Endodermal cell (in vitro differentiated cells): ENCODE results near the gene TNP2. TPM values are rescaled to one million over a fixed set of nuclear protein-coding genes. Genes with fewer than 3 reads are reported as not detected.
"Not testable (repeated sequence)": the region's sequence is repeated elsewhere in the genome, so short reads cannot be mapped to it uniquely, and the experiment has no call there.

Experiments used
- DNase-seq: peaks from one replicate; pipeline ENCODE4 v3.0.0-alpha.2; 2017
- H3K27ac ChIP-seq: 2 replicates; pipeline ENCODE4 v1.5.1; 2013; ENCODE audit warnings: mild to moderate bottlenecking, low read depth, low read length, moderate library complexity
- H3K27me3 ChIP-seq: 2 replicates; pipeline ENCODE4 v1.6.1; 2013; ENCODE audit warnings: mild to moderate bottlenecking, low read length, moderate library complexity; ENCODE audit not compliant: insufficient read depth, control insufficient read depth, poor library complexity, severe bottlenecking
- H3K36me3 ChIP-seq: 2 replicates; pipeline ENCODE4 v1.7.0; 2013; ENCODE audit warnings: mild to moderate bottlenecking, low read length, moderate library complexity; ENCODE audit not compliant: control insufficient read depth, insufficient read depth
- H3K4me1 ChIP-seq: one replicate; pipeline ENCODE4 v1.7.0; 2013; ENCODE audit warnings: low read length; ENCODE audit not compliant: control insufficient read depth, insufficient read depth
- H3K4me3 ChIP-seq: 2 replicates; pipeline ENCODE4 v1.5.1; 2013; ENCODE audit warnings: mild to moderate bottlenecking, low read length, moderate library complexity
- H3K9ac ChIP-seq: 2 replicates; pipeline ENCODE4 v1.6.1; 2013; ENCODE audit warnings: mild to moderate bottlenecking, low read length, moderate library complexity; ENCODE audit not compliant: poor library complexity, severe bottlenecking; ENCODE audit errors: extremely low read depth
- H3K9me3 ChIP-seq: 2 replicates; pipeline ENCODE4 v1.6.1; 2013; ENCODE audit warnings: mild to moderate bottlenecking, low read length, moderate library complexity; ENCODE audit not compliant: control insufficient read depth
- H3K27ac Mint-ChIP-seq: 2 replicates; pipeline ENCODE4 v1.8.0; 2020; ENCODE audit warnings: mixed read lengths
- H3K27me3 Mint-ChIP-seq: 2 replicates; pipeline ENCODE4 v1.8.0; 2021; ENCODE audit warnings: mild to moderate bottlenecking, mixed read lengths; ENCODE audit not compliant: insufficient read depth
- H3K36me3 Mint-ChIP-seq: 2 replicates; pipeline ENCODE4 v1.8.0; 2020; ENCODE audit warnings: low read depth, mixed read lengths
- H3K4me1 Mint-ChIP-seq: 2 replicates; pipeline ENCODE4 v1.8.0; 2020; ENCODE audit warnings: mixed read lengths
- H3K4me3 Mint-ChIP-seq: 2 replicates; pipeline ENCODE4 v1.8.0; 2020; ENCODE audit warnings: mild to moderate bottlenecking, moderate library complexity, mixed read lengths
- H3K9me3 Mint-ChIP-seq: 2 replicates; pipeline ENCODE4 v1.8.0; 2020; ENCODE audit warnings: mild to moderate bottlenecking, mixed read lengths
- WGBS, 2 experiments: methylation state at CpG; one replicate each; pipeline versions ENCODE4 v1.1.5 to v1.1.7; 2013; ENCODE audit warnings: missing lambda C conversion rate in 2 of 2, mixed read lengths in 1 of 2; ENCODE audit not compliant: insufficient coverage in 1 of 2, insufficient read length in 1 of 2; 5-methylcytosine and 5-hydroxymethylcytosine counted together
- total RNA-seq, 2 donors: library from RNA; stranded (reverse); fragmentation: NEBNext Ultra II Directional in 1 of 2; extraction: Animal tissue kit (Norgen Biotek cat#: 25700) in 1 of 2; gene quantifications; 2 replicates in 1 of 2; 3 replicates in 1 of 2; pipeline ENCODE4 v1.2.1, GENCODE V29; 2021
- TF ChIP-seq, protein P1 (sequence below): fragments of 200-600 bp; sonication (generic); conservative IDR thresholded peaks from 2 replicates; pipeline ENCODE4 v1.5.0; 2021; ENCODE audit warnings: antibody characterized with exemption, mild to moderate bottlenecking

TNP2 gene
- total RNA-seq, 2 donors from 2014 or later = not detected

DNA sequence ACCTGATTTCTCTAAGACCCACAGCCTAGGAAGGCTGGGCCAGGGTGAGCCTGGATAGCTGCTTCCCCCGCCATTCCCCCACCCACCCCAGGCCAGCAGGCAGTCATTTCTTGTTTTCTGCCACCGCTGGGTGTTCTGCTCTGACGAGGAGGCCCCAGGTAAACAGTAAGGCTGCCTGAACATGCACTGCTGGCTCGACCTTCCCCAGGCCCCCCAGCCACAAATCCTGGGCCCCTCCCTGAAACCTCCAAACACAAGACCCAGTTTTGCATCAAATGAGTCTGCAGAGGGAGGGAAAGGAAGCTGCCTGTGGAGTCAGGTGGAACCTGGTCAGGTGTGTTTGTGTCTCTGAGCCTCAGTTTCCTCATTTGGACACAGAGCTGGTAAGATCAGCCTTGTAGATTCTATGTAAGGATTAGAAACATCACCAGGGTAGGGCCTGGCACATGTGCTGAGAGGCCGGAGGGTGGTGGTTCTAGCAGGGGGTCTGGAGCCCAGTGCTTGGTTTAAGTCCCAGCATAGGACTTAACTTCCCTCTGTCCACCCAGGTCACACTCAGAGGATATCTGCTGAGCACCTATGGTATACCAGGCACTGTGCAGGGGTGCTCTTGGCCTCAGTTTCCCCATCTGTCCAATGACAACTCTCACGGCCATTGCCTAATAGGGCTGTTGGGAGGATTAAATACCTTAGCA, 30.9 kb upstream of the TNP2 start:
- H3K36me3 ChIP-seq = no peaks in the 10 kb centered on the region
- no peaks in the 10 kb centered on the region for H3K27me3 ChIP-seq
- no peak overlapping the region for H3K27ac ChIP-seq
- no peaks in the 10 kb centered on the region for H3K9me3 ChIP-seq
- H3K4me3 Mint-ChIP-seq = no peak overlapping the region
- H3K4me3 ChIP-seq = no peak overlapping the region
- H3K27me3 Mint-ChIP-seq = peaks cover 3% of the 10 kb centered on the region
- H3K9ac ChIP-seq = no peak overlapping the region
- peaks cover 25% of the 10 kb centered on the region for H3K4me1 Mint-ChIP-seq
- 91% methylated on average over 6 of the region's 6 CpGs; no CpG with 5 or more reads in 1 of the 2 experiments for WGBS, 2 experiments
- H3K27ac Mint-ChIP-seq = no peak overlapping the region
- H3K4me1 ChIP-seq = peaks cover 10% of the 10 kb centered on the region
- no peak for DNase-seq
- H3K36me3 Mint-ChIP-seq = no peaks in the 10 kb centered on the region
- no peaks in the 10 kb centered on the region for H3K9me3 Mint-ChIP-seq
- TF ChIP-seq, protein P1, sequence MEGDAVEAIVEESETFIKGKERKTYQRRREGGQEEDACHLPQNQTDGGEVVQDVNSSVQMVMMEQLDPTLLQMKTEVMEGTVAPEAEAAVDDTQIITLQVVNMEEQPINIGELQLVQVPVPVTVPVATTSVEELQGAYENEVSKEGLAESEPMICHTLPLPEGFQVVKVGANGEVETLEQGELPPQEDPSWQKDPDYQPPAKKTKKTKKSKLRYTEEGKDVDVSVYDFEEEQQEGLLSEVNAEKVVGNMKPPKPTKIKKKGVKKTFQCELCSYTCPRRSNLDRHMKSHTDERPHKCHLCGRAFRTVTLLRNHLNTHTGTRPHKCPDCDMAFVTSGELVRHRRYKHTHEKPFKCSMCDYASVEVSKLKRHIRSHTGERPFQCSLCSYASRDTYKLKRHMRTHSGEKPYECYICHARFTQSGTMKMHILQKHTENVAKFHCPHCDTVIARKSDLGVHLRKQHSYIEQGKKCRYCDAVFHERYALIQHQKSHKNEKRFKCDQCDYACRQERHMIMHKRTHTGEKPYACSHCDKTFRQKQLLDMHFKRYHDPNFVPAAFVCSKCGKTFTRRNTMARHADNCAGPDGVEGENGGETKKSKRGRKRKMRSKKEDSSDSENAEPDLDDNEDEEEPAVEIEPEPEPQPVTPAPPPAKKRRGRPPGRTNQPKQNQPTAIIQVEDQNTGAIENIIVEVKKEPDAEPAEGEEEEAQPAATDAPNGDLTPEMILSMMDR = no peak

DNA sequence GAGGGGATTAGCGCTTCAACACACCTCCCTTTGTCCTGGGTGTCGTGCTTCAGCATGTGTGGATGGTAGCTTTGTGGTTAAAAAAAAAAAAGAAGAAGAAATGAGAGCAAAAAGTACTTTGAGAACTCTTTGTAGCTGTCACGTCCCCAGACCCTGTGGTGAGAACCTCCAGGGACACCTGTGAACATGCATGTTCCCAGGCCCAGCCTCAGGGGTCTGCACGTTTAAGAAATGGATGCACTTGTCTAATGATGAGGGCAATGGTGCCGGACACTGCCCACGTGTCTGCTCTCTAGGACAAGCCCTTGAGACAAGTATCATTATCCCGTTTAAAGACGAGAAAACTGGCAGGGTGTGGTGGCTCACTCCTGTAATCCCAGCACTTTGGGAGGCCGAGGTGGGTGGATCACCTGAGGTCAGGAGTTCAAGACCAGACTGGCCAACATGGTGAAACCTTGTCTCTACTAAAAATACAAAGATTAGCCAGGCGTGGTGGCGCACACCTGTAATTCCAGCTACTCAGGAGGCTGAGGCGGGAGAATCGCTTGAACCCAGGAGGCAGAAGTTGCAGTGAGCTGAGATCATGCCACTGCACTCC, 29.9 kb upstream of the TNP2 start:
- H3K9ac ChIP-seq, H3K4me3 ChIP-seq, H3K4me1 ChIP-seq, H3K27me3 Mint-ChIP-seq, H3K36me3 Mint-ChIP-seq, H3K27me3 ChIP-seq, H3K36me3 ChIP-seq, H3K9me3 ChIP-seq, H3K9me3 Mint-ChIP-seq, H3K27ac ChIP-seq, H3K4me3 Mint-ChIP-seq, DNase-seq, H3K27ac Mint-ChIP-seq: not testable (repeated sequence)
- WGBS, 2 experiments = 91 to 97% methylated on average over 8 to 13 of the region's 13 CpGs
- H3K4me1 Mint-ChIP-seq = peaks cover 25% of the 10 kb centered on the region

DNA sequence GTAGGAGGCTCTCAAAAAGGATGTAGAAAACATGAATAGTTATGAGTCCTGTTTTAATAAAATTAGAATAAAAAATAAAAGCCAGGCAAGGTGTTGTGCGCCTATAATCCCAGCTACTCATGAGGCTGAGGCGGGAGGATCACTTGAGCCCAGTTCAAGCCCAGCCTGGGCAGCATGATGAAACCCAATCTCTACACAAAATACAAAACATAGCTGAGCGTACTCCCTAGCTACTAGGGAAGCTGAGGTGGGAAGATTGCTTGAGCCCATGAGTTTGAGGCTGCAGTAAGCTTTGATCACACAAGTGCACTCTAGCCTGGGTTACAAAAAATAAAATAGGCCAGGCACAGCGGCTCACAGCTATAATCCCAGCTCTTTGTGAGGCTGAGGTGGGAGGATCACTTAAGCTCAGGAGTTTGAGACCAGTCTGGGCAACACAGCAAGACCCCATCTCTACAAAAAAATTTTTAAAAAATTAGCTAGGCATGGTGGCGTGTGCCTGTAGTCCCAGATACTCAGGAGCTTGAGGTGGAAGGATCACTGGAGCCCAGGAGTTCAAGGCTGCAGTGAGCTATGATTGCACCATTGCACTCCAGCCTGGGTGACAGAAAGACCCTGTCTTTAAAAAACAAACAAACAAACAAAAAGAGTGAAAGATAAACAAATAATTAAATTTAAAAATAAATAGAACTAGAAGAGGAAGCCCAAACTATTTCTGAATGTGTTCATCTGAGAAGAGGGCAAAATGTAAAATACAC, 29.2 kb upstream of the TNP2 start:
- Histone ChIP-seq H3K36me3 (no peaks in the 10 kb centered on the region), H3K4me1 (peaks cover 10% of the 10 kb centered on the region), H3K4me3 (no peak overlapping the region), H3K27me3 (no peaks in the 10 kb centered on the region), H3K9me3 (no peaks in the 10 kb centered on the region), H3K27ac (no peak overlapping the region), H3K9ac (no peak overlapping the region)
- Mint-ChIP-seq H3K27me3 (no peaks in the 10 kb centered on the region), H3K9me3 (no peaks in the 10 kb centered on the region), H3K27ac (no peak overlapping the region), H3K4me3 (no peak overlapping the region), H3K36me3 (no peaks in the 10 kb centered on the region), H3K4me1 (peaks cover 25% of the 10 kb centered on the region)
- 95 to 100% methylated on average over 1 to 5 of the region's 5 CpGs for WGBS, 2 experiments
- no peak for DNase-seq
- TF ChIP-seq, protein P1 = no peak
